NCI-H2196 (cell line): ENCODE measurements around the gene CORO6.

ENCODE experiments used
- DNase-seq: peaks from one replicate; lab custom pipeline; 2025; ENCODE audit not compliant: unreplicated experiment; lab: John Stamatoyannopoulos, UW

CORO6 gene

DNA sequence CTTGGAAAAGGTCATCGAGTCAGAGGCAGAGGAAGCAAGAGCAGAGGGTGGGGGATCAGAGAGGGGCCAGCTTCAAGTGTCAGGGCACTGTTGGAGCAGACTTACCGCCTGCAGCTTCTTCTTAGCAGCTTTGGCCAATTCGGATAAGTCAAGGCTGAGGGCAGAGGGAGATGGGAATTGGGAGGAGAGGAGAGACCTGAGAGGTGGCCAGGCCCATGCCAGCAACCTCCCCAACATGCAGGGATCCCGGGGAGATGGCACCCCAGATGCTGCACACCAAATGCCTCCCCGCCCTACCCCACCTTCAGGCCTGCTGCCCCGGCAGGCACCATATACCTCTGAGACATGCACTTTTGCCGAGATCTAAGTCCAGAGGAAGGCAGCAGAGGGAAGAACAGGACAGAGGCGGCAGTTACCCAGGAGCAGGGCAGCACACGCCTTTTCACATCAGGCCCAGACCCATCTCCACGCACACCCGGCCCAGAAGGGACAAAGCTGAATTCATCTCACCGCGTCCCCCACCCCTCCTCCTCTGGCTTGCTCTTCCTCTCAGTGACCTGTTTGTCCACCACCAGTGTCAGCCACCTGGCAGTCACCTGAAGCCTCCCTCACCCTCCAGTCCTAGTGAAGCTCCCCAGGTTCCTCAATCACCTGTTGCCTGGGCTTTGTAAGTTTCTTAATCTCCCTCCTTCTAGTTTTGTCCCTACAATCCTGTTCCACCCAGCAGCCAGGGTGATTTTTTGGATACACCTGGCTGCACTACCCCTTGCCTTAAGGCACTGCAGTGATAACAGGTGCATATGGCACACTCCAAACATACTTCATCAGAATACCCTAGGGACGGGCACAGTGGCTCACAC lies 43.9 kb downstream of the CORO6 start:
- DNase-seq, result no peak

DNA sequence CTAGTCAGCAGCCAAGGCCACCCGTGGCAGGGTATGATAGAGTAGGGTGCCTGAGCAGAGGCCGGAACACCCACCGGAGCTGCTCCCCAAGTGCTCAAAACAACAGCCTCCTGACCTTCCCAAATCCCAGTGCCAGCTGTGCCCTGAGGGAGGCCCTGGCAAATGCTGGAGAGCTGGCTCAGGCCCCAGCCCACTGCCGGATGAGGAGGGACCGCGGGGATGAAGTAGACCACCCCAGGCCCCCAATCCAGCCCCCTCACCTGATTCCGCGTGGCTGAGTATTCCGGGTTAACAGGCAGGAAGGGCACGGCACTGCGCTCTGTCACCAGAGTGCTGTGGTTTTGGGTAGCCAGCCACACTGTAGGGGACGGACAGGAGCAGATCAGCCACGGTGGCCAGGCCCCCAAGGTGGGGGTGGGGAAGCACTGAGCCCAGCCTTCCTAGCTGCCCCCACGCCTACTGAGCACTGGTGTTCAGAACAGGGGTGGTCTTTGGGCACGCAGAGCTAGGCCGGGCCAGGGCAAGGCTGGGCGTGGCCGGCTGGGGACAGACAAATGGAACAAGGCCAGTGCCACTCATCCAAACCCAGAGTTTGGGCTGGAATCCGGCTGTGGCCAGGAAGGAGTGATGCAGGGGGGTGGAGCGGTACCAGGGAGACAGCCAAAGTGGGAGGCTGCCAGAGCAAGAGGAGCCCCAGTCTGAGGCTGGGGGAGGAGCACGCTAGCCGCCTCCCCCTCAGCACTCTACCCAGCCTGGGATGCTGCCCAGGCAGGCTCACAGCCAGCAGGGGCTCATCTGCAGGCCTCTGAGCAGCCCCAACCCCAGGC lies 45.1 kb downstream of the CORO6 start:
- DNase-seq, result no peak

DNA sequence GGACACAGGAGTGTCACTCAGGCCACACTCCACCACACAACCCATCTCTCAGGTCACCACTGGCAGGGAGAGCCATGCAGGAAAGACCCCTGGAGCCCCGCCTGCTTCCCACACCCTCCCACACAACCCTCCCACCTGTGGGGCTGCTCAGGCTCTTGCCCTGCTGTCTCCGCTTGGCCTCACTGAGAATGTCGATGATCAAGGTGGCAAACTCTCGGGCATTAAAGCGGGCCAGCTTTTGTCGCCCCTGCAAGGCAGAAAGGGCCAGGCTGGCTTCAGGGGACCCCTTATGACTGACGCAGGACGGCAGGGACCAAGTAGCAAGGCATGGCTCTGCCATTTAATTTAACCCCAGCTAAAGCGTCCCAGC lies 45.7 kb downstream of the CORO6 start:
- DNase-seq, result no peak

DNA sequence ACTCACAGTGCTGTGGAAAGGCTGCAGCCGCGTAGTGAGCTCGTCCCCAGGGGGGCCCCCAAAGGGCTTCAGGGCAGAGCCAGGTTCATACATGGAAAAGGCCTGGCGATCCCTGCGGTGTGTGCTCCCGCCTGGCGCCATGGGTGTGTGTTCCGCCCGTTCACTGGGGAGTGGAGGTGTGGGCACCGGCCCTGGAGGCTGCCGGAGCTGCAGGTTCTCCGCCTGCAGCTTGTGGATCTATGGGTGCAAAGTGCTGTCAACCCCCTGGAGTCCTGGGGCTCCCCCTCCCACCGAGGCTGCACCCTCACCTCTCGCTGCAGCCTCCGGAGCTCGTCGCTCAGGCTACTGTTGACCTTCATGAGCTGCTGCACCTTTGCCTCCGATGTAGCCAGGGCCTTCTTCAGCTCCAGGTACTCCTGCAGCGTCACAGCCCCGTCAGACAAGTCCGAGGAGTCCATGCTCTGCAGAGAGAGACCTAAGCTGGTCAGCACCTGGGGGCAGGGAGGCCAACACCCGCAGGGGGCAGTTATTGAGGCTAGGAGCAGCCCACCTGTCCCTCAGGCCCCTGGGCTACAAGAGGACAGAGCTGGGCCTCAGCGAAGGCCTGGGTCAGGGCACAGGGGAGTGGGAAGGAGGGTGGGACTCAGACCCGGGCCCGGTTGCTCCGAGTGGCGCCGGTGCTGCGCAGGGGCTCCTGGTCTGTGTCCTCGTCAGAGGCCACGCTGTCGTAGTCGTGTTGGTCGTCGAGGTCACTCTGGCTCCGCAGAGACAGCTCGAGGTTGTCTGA lies 46.3 kb downstream of the CORO6 start:
- DNase-seq, result no peak

DNA sequence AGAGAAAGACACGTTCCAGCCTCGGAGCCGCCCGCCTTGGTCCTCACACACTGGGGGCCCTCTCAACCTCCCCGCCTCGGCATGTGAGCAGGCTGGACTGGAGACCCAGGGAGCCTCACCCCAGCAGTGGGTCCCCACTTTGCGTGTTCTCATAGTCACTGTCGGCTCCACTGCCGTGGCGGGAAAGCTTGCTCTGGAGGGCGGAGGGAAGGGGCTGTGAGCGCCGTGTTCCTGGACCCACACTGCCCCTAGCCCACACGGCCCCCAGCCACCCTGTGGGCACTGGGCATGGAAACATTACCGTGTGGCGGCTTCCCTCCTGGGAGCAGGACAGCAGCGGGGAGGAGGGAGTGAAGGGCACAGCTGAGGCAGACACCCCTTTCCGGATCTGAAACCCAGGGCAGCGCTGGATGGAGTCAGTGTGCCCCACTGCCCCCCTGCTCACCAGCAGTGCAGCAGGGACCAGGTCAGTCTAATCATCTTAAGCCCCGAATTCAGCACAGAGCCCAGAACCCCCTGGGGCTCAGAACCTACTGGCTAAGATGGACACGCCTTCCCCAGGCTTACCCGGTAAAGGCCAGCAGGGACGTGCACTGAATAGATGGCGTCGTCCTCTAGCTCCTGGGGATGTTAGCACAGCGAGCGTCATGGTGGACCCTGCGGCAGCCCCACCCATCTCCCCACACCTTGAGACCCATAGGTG lies 47.0 kb downstream of the CORO6 start:
- DNase-seq, result no peak

DNA sequence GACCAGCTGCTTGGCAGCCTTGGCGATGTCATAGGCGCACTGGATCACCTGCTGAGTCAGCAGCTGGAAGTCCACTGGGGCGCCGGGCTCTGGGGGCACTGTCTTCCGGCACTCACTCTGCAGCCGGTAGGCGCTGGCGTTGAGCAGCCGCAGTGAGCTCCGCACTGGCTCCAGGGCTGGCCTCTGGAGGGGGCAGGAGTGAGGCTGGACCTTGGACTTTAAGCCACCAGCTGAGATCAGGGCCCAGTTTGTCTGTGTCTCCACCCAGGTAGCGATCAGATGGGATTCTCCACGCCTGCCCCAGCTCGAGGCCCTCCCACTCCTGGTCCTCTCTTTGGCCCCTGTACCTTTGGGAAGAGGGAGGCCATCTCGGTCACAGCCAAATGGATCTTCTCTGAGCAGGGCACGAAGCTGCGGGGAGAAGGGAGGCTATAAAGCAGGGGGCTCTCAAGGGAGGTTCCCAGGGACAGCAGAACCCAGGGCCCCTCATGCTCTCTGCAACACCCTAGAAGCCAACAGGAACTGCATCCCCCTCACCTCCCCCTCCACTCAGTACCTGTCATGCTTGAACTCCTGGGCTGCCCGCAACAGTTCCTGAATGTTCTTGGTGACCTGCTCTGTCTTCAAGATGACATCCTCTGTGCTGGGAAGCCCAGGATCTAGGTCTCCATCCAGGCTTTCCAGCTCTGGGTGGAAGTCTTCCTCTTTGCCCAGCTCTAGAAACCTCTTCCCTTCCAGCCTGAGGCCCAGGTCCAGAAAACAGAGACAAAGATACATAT lies 47.8 kb downstream of the CORO6 start:
- no peak for DNase-seq

DNA sequence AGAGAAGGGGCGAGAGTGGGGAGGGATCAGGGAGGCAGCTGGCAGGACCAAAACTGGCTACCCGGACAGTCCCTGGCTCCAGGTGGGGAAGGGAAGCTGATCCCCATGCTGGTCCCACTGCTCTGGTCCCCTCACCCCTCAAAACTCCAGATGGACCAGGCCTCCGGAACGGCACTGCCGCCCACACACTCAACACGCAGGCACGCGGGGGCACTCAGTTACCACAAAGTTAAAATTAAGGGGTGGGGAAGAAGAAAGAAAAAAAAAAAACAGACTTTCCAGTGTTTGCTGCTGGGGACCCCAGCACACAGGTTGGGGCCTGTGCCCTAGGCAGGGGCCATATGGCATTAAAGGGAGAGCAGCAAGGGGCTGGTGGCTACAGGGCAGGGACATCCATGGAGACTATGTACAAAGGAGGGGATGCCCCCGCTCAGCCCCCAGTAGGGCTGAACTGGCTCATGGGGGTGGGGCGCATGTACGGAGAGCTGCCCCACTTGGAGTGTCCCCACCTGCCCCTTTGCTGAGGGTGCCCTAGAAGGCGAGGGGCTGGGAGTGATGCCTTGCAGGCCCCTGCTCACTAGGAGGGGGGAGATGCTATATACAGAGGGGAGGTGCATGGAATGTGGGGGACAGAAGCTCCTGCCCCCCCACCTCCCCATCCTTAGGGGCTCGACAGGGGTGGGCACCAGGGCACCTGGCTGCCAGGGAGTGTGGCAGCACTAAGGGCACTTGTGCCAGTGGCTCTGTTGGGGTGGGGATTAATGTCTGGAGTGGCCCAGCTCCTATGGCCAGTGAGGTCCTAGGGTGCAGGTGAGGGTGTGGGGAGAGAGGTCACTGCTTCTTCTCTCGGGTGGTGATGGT lies 48.6 kb downstream of the CORO6 start:
- DNase-seq, result no peak

DNA sequence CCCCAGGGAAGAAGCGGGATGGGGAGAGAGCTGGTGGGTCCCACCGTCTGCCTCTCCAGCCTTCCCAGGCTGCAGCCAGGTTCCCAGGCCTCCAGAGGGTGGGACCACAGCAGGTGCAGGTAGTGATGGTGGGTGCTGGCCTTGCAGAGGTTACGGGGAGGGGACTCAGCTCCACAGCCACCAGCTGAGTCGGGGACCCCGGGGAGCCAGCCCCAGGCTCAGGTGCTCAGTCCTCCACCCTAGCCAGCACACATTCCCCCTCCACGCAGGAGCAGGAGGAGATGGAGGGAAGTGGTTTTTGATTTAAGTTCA lies 49.2 kb downstream of the CORO6 start:
- no peak for DNase-seq

DNA sequence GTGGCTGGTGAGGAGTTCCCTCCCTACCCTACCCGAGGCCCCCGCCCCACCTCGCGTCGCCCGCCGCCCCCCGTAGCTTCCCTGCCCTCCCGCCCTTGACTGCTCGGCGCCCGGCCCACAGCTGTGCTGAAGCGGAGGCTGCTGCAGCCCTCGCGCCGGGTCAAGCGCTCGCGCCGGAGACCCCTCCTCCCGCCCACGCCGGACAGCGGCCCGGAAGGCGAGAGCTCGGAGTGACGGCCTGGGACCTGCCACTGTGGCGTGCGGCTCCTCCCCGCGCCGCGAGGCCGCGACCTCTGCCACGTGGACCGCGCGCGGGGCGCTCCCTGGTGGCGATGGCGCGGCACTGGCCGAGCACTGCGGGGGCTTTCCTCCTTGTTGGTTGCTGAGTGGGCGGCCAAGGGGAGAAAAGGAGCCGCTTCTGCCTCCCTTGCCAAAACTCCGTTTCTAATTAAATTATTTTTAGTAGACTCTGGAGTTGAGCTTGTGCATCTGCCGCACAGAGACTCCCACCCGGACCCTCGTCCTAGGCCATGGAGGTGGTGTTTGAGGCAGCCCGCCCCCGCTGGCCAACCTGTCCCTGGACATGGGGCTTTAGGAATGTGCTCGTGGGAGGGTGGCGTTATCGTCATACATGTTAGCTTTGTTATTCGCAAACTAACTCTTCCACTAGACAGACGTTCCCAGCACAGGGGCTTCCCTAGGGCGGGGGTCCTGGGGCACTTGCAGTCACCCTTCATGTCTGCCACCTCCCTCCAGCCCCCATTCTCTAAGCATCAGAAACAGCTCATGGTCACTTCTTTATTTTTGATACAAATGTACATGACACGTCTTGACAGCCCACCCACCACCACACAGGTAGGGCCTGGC lies 49.8 kb downstream of the CORO6 start:
- no peak for DNase-seq

DNA sequence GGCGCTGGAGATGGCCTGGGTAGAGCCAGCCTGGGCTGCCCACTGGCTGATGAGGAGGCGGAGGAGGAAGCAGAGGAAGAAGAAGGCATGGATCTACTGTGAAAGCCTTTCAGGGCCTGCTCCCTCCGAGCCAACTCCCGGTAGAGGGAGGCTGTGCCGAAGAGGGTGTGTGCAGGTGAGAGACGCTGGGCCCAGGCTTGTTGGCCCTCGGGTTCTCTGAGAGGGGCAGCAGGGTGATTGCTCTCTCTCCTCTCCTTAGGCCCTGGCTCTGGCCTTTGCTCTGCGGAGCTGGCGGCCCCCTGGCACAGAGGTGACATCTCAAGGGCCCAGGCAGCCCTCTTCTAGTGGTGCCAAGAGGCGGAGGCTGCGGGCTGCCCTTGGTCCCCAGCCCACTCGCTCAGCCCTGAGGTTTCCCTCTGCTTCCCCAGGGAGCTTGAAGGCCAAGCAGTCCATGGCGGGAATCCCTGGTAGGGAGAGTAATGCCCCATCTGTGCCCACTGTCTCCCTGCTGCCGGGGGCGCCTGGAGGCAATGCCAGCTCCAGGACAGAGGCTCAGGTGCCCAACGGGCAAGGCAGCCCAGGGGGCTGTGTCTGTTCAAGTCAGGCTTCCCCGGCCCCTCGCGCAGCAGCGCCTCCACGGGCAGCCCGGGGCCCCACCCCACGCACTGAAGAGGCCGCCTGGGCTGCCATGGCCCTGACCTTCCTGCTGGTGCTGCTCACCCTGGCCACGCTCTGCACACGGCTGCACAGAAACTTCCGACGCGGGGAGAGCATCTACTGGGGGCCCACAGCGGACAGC lies 50.6 kb downstream of the CORO6 start:
- DNase-seq, result no peak

DNA sequence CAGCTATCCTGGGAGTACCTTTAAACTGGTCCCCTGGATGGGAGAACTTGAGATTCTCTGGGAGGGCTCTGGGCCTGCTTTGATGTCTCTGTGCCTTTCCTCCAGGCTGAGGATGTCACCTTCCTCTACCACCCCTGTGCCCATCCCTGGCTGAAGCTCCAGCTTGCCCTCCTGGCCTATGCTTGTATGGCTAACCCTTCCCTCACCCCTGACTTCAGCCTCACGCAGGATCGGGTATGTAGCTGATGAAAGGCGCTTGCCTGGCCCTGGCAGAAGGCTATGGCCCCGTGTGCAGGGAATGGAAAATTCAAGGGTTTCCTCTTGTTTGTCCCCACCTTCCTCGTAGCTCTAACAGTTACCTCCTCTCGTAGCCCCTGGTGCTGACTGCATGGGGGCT lies 51.2 kb downstream of the CORO6 start:
- no peak for DNase-seq

DNA sequence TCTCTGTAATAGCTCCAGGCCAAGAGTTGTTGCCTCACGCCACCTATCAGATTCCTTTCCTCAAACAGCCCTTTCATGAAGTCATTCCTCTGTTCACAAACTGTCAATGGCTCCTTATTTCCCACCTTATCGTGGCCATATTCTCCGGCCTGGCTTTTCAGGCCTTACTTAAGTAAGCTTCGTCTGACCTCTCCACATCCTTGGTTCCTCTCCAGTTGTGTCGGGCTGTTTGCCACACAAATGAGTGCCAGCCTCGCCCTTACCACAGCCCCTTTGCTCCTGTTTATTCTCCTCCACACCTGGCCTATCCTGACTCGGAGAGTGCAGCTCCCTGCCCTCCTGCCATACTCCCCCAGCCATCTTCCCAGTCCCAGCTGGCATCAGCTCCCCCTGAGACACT lies 52.2 kb downstream of the CORO6 start:
- DNase-seq, result no peak

DNA sequence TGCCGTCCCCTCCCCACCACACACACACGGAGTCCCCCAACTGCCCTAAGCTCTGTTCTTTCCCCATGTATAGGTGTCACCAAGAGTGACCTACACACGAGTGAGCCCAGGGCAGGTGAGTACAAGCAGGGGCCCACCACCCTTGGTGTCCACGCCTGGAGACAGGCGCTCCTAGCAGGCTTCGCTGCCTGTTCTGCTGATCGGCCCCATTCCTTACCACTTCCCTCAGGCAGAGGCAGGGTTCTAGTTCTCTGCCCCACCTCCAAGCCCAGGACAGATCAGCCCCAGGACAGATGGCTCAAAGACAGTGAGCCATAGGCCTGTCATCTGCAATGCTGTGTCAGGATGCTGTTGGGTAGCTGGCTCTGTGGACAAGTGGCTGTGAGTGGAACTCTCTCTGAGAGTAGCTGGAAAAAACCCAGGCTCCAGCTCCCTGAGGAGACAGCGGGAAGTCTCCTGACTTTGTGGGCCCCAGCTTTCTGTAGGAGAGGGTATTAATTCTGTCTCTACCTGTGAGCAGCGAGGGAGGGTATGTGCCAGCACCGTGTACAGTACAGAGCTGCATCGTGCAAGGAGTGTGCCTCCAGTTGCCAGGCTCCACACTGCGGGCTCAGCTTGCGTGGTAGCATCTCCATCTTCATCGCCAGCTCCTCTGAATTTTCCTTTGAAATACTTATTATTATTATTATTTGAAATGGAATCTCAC lies 53.3 kb downstream of the CORO6 start:
- no peak for DNase-seq

DNA sequence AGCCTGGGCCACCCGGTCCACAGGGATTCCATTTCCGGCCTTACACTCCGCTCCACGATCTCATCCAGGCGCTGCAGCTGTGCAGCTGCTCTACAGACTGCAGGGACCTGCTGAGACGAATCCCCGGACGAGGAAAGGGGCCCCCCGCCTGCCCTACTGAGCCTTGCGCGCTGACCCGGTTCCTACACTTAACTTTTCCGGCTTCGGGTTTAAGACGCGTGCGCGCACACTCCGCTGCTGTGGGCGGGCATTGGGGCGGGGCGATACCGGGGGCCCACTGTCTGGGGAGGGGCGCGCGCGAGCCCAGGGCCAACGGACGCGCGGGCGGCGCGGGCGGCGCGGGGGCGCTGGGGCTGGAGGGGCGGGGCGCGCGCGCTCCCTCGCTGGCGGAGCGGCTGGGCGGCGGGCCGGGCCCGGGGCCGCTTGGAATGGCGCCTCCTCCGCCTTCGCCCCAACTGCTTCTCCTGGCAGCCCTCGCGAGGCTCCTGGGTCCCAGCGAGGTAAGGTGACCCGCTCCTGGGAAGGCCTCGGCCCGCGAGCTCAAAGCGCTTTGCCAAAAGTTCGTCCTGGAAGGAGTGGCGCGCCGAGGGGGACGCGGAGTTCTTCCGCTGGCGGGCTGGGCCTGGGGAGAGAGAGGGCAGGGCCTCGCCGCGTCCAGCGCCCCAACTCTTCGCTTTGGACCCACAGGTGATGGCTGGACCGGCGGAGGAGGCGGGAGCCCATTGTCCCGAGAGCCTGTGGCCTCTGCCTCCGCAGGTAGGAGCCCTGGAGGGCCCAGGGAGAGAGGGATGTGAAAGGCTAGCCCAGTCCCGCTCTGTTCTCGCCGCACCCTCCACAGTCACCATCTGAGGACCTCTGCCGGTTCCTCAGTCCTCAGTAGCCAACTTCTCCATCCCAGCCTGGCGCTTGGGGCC lies 54.1 kb downstream of the CORO6 start, which contains the start of gene TP53I13:
TP53I13 (plus strand) TSS at position 371 of the 914 bp plus-strand sequence; CDS start at position 429, 58 bp downstream.
- peak; percentile 78 for DNase-seq

DNA sequence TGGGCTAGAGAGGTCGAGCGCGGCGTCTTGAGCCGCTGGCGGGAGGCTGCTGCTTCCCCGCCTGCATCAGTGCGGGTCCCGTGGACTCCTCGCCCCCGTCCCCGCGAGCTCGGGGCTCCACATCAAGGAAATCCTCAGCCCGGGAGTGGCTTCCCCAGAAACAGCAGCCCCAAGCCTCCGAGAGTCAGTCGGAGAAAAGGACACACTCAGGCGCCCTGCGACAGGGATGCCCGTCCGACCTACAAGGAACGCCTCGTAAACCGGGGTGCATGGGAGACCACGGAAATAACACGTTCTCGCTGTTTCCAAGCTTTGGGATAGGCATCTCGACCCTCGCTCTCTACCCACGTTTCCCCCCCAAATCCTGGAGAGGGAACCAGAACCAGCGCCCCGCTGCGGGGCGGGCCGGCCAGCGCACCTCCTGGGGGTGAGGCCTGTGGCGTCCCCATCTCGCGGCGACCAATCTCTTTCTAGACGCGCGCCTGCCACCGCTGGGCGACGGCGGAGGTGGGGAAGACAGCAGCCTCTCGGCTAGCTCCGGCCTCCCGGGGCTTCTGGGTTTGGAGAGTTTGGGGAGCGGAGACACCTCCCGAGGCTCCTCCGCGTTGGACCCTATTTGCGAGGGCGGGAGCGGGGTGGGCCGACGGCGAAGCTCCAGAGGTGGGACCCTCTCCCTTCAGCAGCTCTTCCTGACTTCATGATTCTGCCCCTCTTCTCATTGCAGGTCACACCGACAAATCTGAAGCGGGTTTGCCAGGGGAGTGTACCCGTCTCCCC lies 55.0 kb downstream of the CORO6 start:
- peak; percentile 44 for DNase-seq
